ENCODE results near the gene ZNF341. TPM values are rescaled to one million over a fixed set of nuclear protein-coding genes. Genes with fewer than 3 reads are reported as not detected.
A peak's percentile ranks its signal among the peaks of the same experiment; 100 is the strongest.

The ZNF341 gene
- total and polyA plus RNA-seq, 8 donors: 0.58 to 6.2 (median 1.9) TPM

DNA sequence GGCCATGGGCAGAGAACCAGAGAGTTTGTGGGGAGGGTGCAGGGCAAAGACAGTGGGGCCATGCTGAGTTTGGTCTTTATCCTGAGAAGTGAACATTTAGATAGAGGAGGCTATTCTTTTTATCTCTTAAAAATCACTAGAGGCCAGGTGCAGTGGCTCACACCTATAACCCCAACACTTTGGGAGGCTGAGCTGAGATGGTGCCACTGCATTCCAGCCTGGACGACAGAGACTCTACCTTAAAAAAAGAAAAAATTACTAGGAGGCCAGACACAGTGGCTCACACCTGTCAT lies 20.4 kb upstream of the ZNF341 start:
- Histone ChIP-seq H3K27ac (no peak overlapping the region), H3K27me3 (no peaks in the 10 kb centered on the region), H3K4me3 (no peak overlapping the region), H3K36me3 (peaks cover 20 to 78% (median 68%) of the 10 kb centered on the region in 4 donors), H3K9me3 (no peaks in the 10 kb centered on the region), H3K4me1 (no peaks in the 10 kb centered on the region)
- intact Hi-C loops (cut with DNase I; ENCODE audit: low total_unique reads): no loop called here
- WGBS, 5 donors: 70 to 95% (median 75%) methylated on average over 1 of the region's 1 CpG
- no peak for TF ChIP-seq CTCF (IDR thresholded peaks at IDR 0.05)
- TF ChIP-seq EP300 (IDR thresholded peaks at IDR 0.05): no peak
- TF ChIP-seq POLR2AphosphoS5 (IDR thresholded peaks at IDR 0.05): no peak
- DNase-seq: no peak

GRCh38 chr20:33713865-33714367 lies 17.9 kb upstream of the ZNF341 start:
- no peak overlapping the region for H3K4me3 ChIP-seq
- no peak overlapping the region for H3K27ac ChIP-seq
- no peak for DNase-seq
- H3K4me1 ChIP-seq: peaks cover 2 to 6% (median 4%) of the 10 kb centered on the region in 4 donors
- TF ChIP-seq POLR2A (IDR thresholded peaks at IDR 0.05) (no peak), CTCF (IDR thresholded peaks at IDR 0.05) (no peak), POLR2AphosphoS5 (IDR thresholded peaks at IDR 0.05) (no peak), EP300 (IDR thresholded peaks at IDR 0.05) (no peak)
- H3K36me3 ChIP-seq: peaks cover 13 to 54% (median 49%) of the 10 kb centered on the region in 4 donors
- WGBS, 5 donors: 83 to 90% (median 88%) methylated on average over 10 of the region's 10 CpGs
- H3K27me3 ChIP-seq: no peaks in the 10 kb centered on the region
- H3K9me3 ChIP-seq: no peaks in the 10 kb centered on the region
- intact Hi-C loops (cut with DNase I; ENCODE audit: low total_unique reads): no loop called here

DNA sequence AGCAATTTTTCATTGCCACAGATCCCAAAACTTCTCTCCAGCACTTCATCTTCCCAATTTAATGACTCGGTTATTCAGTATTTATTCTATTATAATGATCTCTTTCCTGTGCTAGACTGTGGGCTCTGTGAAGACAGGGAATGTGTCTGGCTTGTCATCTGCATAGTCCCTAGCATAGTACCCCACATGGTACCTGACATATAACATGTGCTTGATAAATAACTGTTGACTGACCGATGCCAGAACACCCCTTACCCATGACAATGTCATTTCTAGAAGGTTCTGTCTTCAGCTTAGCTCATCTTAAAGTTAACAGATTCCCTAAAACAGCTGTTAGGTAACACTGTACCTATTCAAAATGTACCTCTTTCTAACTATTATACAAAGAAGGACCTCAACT lies 15.3 kb upstream of the ZNF341 start:
- intact Hi-C loops (cut with DNase I; ENCODE audit: low total_unique reads): no loop called here
- peaks cover 12 to 21% (median 18%) of the 10 kb centered on the region in 4 donors for H3K4me1 ChIP-seq
- TF ChIP-seq EP300 (IDR thresholded peaks at IDR 0.05): no peak
- TF ChIP-seq POLR2AphosphoS5 (IDR thresholded peaks at IDR 0.05): no peak
- no peak for TF ChIP-seq CTCF (IDR thresholded peaks at IDR 0.05)
- no peak for TF ChIP-seq POLR2A (IDR thresholded peaks at IDR 0.05)
- 82 to 95% (median 89%) methylated on average over 2 of the region's 2 CpGs for WGBS, 5 donors
- DNase-seq: no peak
- peaks cover 13 to 40% (median 37%) of the 10 kb centered on the region in 4 donors for H3K36me3 ChIP-seq
- no peak overlapping the region for H3K27ac ChIP-seq
- H3K27me3 ChIP-seq: no peaks in the 10 kb centered on the region
- H3K9me3 ChIP-seq: no peaks in the 10 kb centered on the region
- H3K4me3 ChIP-seq: no peak overlapping the region

- 47 to 54% (median 48%) methylated on average over 10 to 13 of the region's 13 CpGs for WGBS, 5 donors
- no peak for TF ChIP-seq POLR2A (IDR thresholded peaks at IDR 0.05)
- TF ChIP-seq EP300 (IDR thresholded peaks at IDR 0.05): no peak
- TF ChIP-seq CTCF (IDR thresholded peaks at IDR 0.05): no peak
- TF ChIP-seq POLR2AphosphoS5 (IDR thresholded peaks at IDR 0.05): no peak
- Histone ChIP-seq H3K36me3 (peaks cover 0 to 10% (median 8%) of the 10 kb centered on the region in 4 donors), H3K27ac (peak overlapping the region; percentile 68 to 87 (median 82)), H3K27me3 (no peaks in the 10 kb centered on the region), H3K4me3 (peak overlapping the region; percentile 80 to 95 (median 88)), H3K4me1 (peaks cover 12 to 21% (median 18%) of the 10 kb centered on the region in 4 donors), H3K9me3 (no peaks in the 10 kb centered on the region)
- intact Hi-C loops (cut with DNase I; ENCODE audit: low total_unique reads): no loop called here
- no peak for DNase-seq
These were observed 12.4 kb upstream of the ZNF341 start for GRCh38 chr20:33719277-33719988.
